T-helper 22 cell (primary cell): ENCODE data around the gene SIGLEC6.

ENCODE experiments used
- DNase-seq: peaks from one replicate; pipeline ENCODE4 v3.0.0-alpha.2; 2020; ENCODE audit warnings: low read depth

The SIGLEC6 gene

GRCh38 chr19:51473009-51473707 lies 58.3 kb downstream of the SIGLEC6 start:
- peak; percentile 33 for DNase-seq

GRCh38 chr19:51472607-51473006 lies 58.9 kb downstream of the SIGLEC6 start:
- no peak for DNase-seq

GRCh38 chr19:51471527-51471926 lies 59.9 kb downstream of the SIGLEC6 start:
- no peak for DNase-seq

- DNase-seq, result no peak
These were observed 60.5 kb downstream of the SIGLEC6 start for GRCh38 chr19:51470966-51471365.

GRCh38 chr19:51469629-51470028 lies 61.8 kb downstream of the SIGLEC6 start:
- no peak for DNase-seq

GRCh38 chr19:51469162-51469561 lies 62.3 kb downstream of the SIGLEC6 start:
- DNase-seq, result no peak

- no peak for DNase-seq
These were observed 62.9 kb downstream of the SIGLEC6 start for GRCh38 chr19:51468545-51468920.

DNA sequence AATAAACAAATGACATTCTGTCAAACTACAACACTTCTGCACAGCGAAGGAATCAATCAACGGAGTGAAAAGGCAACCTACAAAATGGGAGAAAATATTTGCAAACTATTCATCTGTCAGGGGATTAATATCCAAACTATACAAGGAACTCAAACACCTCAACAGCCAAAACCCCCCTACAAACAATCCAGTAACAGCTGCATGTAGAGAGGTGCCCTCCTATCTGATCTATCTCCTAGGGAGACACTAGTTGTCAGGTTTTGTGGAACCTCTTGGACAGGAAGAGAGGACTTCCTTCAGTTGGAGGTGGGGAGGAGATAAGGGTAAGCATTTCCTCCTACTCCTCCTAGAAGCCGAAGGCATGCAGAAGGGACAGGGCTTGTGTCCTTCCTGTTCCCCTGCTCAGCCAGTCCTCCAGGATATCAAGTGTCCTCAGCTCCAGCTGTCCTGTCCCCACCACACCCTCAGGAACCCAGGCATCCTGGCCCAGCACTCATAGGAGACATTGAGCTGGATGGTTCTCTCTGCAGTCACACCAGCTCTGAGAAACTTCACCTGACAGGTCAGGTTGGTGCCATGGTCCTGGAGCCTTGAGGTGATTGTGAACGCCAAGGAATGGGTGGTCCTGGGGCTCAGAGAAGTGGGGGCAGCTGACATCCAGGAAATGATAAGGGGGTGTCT lies 63.5 kb downstream of the SIGLEC6 start:
- DNase-seq, result no peak
